ENCODE results near the gene PROM2.

- TF ChIP-seq CTCF (conservative IDR thresholded peaks at IDR 0.05) (no peak), ZFX (IDR thresholded peaks at IDR 0.05) (no peak)
These were observed 39.9 kb upstream of the PROM2 start for GRCh38 chr2:95234286-95234785.
